Right atrium auricular region (tissue), 2 donors: ENCODE results near the gene BCL2L1. TPM values are rescaled to one million over a fixed set of nuclear protein-coding genes. Genes with fewer than 3 reads are reported as not detected.

ENCODE experiments used
- DNase-seq: peaks from one replicate; pipeline ENCODE4 v3.0.0-alpha.2; 2019; ENCODE audit warnings: low spot score
- H3K27ac ChIP-seq, 2 donors: fragments of 200-600 bp; sonication (generic); 1 replicate in 1 of 2; 2 replicates in 1 of 2; pipeline ENCODE4 v1.5.1; 2016 to 2019
- H3K27me3 ChIP-seq, 2 donors: fragments of 200-600 bp; sonication (generic); one replicate each; pipeline versions ENCODE4 v1.5.1 to v1.6.0; 2017 to 2019
- H3K36me3 ChIP-seq: fragments of 200-600 bp; sonication (generic); one replicate; pipeline ENCODE4 v1.5.1; 2016
- H3K4me1 ChIP-seq, 2 donors: fragments of 200-600 bp; sonication (generic); one replicate each; pipeline versions ENCODE4 v1.5.1 to v1.6.0; 2017 to 2019
- H3K4me3 ChIP-seq, 2 donors: fragments of 200-600 bp; sonication (generic); 1 replicate in 1 of 2; 2 replicates in 1 of 2; pipeline ENCODE4 v1.5.1; 2017 to 2019; ENCODE audit warnings: mild to moderate bottlenecking in 1 of 2, moderate library complexity in 1 of 2
- H3K9me3 ChIP-seq, 2 donors: fragments of 200-600 bp; sonication (generic); one replicate each; pipeline ENCODE4 v1.5.1; 2019
- total RNA-seq, 2 donors: library from RNA; depleted of rRNA; stranded (reverse); fragments of >200 nt; gene quantifications; one replicate each; pipeline ENCODE4 v1.1.0, GENCODE V29; 2016
- TF ChIP-seq, protein P1 (sequence below), 2 donors: fragments of 200-600 bp; sonication (generic); IDR thresholded peaks; one replicate each; pipeline ENCODE4 v1.5.1; 2019; ENCODE audit warnings: antibody characterized with exemption in 2 of 2

Gene BCL2L1
- total RNA-seq, 2 donors from 2014 or later = 84.2 to 93.5 TPM

DNA sequence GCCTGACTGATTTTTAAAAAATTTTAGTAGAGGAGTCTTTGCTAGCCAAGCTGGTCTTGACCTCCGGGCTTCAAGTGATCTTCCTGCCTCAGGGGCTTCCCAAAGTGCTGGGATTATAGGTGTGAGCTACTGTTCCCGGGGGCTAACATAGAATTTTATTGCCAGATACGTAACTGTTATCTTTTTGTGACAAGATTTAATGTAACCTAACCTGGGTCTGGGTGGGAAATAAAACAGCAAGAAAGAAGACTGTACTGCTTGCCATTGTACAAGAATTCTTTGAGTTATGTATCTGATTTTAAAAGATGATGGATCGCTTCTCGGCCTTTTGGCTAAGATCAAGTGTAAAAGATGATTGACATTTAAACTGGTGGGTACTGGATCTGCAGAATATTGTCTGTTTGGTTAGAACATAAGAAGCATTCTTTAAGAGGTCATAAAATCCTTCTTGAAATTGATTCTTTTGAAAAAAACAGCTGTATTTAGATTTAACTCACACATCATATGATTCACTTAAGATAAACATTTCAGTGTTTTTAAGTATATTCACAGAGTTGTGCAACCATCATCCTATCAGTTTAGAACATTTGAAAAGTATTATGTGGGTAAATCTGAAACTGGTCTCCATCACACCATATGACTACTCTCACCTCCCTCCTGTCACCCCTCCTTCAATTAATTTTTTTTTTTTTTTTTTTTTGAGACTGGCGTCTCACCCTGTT, 38.0 kb upstream of the BCL2L1 start:
- DNase-seq = no peak
- Histone ChIP-seq H3K4me3 (no peak overlapping the region), H3K4me1 (no peaks in the 10 kb centered on the region), H3K36me3 (no peaks in the 10 kb centered on the region), H3K9me3 (no peaks in the 10 kb centered on the region), H3K27ac (no peak overlapping the region), H3K27me3 (no peaks in the 10 kb centered on the region)
- TF ChIP-seq, protein P1, sequence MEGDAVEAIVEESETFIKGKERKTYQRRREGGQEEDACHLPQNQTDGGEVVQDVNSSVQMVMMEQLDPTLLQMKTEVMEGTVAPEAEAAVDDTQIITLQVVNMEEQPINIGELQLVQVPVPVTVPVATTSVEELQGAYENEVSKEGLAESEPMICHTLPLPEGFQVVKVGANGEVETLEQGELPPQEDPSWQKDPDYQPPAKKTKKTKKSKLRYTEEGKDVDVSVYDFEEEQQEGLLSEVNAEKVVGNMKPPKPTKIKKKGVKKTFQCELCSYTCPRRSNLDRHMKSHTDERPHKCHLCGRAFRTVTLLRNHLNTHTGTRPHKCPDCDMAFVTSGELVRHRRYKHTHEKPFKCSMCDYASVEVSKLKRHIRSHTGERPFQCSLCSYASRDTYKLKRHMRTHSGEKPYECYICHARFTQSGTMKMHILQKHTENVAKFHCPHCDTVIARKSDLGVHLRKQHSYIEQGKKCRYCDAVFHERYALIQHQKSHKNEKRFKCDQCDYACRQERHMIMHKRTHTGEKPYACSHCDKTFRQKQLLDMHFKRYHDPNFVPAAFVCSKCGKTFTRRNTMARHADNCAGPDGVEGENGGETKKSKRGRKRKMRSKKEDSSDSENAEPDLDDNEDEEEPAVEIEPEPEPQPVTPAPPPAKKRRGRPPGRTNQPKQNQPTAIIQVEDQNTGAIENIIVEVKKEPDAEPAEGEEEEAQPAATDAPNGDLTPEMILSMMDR (IDR thresholded peaks at IDR 0.05) = no peak

DNA sequence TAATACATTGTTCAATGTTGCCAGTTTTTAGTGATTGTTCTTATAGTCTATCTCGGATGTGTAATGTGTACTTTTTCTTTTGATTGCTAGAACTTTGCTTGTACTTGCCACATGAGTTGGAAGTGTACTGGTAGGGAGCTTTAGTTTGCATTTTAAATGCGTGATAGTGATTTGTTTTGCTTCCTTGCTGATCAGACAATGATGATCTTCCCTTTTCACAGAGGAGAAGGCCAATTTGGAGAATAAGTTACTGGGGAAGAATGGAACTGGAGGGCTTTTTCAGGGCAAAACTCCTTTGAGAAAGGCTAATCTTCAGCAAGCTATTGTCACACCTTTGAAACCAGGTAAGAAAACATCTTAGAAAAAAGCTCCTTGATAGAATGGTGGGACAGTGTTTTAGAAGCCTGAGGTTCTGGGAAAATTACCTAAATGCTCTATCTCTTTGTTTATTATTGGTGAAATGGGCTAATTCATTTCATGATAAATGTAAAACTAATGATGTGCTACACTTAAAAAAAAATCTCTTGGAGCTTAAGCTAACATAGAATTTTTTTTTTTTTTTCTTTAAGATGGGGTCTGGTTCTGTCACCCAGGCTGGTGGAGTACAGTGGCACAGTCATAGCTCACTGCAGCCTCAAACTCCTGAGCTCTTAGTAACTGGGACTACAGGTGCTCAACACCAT, 37.3 kb upstream of the BCL2L1 start:
- no peaks in the 10 kb centered on the region for H3K4me1 ChIP-seq
- no peaks in the 10 kb centered on the region for H3K27me3 ChIP-seq
- TF ChIP-seq, protein P1 (IDR thresholded peaks at IDR 0.05) = no peak
- H3K9me3 ChIP-seq = no peaks in the 10 kb centered on the region
- no peaks in the 10 kb centered on the region for H3K36me3 ChIP-seq
- H3K4me3 ChIP-seq = no peak overlapping the region
- no peak overlapping the region for H3K27ac ChIP-seq
- no peak for DNase-seq

DNA sequence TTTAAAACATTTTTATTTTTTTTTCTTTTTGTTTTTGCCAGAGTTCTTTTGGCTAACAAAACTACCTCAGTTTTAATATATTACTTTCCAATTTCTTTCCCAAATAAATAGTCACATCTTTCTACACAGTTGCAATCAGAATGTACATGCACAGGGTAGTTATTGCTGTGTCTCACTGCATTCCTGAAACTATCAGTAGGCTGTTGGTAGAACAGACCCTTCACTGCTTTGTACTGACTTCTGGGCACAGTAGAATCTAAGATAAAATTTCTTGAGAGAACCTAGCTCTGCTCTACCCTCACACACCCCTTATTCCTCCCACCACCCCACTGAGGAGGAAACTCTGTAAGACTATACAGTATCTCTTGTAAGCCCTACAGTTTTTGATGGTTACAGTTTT, 36.3 kb upstream of the BCL2L1 start:
- Histone ChIP-seq H3K27me3 (no peaks in the 10 kb centered on the region), H3K4me1 (no peaks in the 10 kb centered on the region), H3K9me3 (no peaks in the 10 kb centered on the region), H3K4me3 (no peak overlapping the region), H3K36me3 (no peaks in the 10 kb centered on the region), H3K27ac (no peak overlapping the region)
- no peak for DNase-seq
- TF ChIP-seq, protein P1 (IDR thresholded peaks at IDR 0.05) = no peak

DNA sequence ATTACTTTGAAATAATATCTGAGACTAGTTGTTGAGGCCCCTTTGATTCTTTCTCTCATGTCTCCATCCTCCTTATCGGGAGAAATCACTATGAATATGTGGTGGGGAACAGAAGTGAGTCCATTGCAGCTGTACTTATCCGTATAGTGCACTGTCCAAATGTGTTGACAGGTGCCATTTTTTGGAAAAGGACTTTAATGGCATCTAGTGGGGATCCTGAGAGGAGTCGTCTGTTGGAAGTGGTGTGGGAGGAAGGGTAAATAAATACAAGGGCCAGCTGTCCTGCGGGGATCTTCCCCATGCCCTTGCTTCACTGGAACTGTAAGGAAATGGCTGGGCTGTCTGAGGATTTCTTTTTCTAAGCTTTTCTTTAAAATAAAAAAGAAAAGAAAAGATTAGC, 35.9 kb upstream of the BCL2L1 start:
- Histone ChIP-seq H3K36me3 (no peaks in the 10 kb centered on the region), H3K27me3 (no peaks in the 10 kb centered on the region), H3K4me3 (no peak overlapping the region), H3K4me1 (no peaks in the 10 kb centered on the region), H3K9me3 (no peaks in the 10 kb centered on the region), H3K27ac (no peak overlapping the region)
- TF ChIP-seq, protein P1 (IDR thresholded peaks at IDR 0.05) = no peak
- no peak for DNase-seq

DNA sequence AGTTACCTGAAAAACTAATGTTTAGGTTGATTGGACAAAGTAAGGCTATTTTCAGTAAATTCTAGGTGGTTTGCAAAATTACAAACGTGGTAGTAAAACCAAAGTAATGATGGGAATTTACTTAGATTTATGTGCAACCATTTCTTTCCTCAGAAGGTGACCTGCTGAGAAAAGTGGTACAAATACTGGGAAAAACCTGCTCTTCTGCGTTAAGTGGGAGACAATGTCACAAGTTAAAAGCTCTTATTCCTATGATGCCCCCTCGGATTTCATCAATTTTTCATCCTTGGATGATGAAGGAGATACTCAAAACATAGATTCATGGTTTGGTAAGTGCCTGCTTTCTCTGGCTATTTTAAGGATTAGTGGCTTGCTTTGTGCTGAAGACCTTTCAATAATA, 34.6 kb upstream of the BCL2L1 start:
- DNase-seq = no peak

More for the DNA sequence above, 34.6 kb upstream of the BCL2L1 start:
- Histone ChIP-seq H3K4me1 (no peaks in the 10 kb centered on the region), H3K36me3 (no peaks in the 10 kb centered on the region), H3K9me3 (no peaks in the 10 kb centered on the region), H3K27ac (no peak overlapping the region), H3K27me3 (no peaks in the 10 kb centered on the region), H3K4me3 (no peak overlapping the region)
- TF ChIP-seq, protein P1 (IDR thresholded peaks at IDR 0.05) = no peak
